ENCODE measurements around the gene OPHN1. TPM values are rescaled to one million over a fixed set of nuclear protein-coding genes. Genes with fewer than 3 reads are reported as not detected.

OPHN1 gene
- total RNA-seq, 1 experiment from 2014 or later: 4.6 TPM

DNA sequence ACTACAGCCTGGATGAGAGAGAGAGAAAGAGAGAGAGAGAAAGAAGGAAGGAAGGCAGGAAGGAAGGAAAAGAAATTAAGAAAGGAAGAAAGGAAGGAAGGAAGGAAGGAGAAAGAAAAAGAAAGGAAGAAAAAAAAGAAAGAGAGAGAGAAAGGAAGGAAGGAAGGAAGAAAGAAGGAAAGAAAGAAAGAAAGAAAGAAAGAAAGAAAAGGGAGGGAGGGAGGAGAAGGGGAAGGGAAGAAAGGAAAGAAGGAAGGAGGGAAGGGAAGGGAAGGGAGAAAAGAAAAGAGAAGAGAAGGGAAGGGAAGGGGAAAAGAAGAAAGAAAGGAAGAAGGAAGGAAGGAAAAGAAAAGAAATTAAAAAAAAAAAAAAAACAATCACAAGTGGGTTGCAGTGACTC, 146.3 kb downstream of the OPHN1 start:
- H3K27ac Mint-ChIP-seq (ENCODE audit: unreplicated experiment): no peak overlapping the region
- Histone ChIP-seq H3K9me3 (no peaks in the 10 kb centered on the region), H3K36me3 (ENCODE audit: control insufficient read depth, insufficient read depth, low read length) (no peaks in the 10 kb centered on the region), H3K27me3 (replicated peaks; ENCODE audit: control insufficient read depth, insufficient read depth, low read length) (no peaks in the 10 kb centered on the region), H3K4me3 (ENCODE audit: low read depth, low read length) (no peak overlapping the region), H3K4me1 (no peaks in the 10 kb centered on the region)
- TF ChIP-seq, protein P1, sequence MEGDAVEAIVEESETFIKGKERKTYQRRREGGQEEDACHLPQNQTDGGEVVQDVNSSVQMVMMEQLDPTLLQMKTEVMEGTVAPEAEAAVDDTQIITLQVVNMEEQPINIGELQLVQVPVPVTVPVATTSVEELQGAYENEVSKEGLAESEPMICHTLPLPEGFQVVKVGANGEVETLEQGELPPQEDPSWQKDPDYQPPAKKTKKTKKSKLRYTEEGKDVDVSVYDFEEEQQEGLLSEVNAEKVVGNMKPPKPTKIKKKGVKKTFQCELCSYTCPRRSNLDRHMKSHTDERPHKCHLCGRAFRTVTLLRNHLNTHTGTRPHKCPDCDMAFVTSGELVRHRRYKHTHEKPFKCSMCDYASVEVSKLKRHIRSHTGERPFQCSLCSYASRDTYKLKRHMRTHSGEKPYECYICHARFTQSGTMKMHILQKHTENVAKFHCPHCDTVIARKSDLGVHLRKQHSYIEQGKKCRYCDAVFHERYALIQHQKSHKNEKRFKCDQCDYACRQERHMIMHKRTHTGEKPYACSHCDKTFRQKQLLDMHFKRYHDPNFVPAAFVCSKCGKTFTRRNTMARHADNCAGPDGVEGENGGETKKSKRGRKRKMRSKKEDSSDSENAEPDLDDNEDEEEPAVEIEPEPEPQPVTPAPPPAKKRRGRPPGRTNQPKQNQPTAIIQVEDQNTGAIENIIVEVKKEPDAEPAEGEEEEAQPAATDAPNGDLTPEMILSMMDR (IDR thresholded peaks at IDR 0.05; ENCODE audit: insufficient read depth in 1 of 2, low read depth in 1 of 2, low read length in 1 of 2, severe bottlenecking in 1 of 2, unreplicated experiment in 1 of 2): no peak
- no peak overlapping the region for H3K4me3 Mint-ChIP-seq (ENCODE audit: unreplicated experiment)
- BruUV-seq (replicated peaks): no TSS peak
- intact Hi-C loops (cut with micrococcal nuclease; ENCODE audit: unreplicated experiment): no loop called here
- H3K27me3 Mint-ChIP-seq (ENCODE audit: insufficient read depth, unreplicated experiment): no peaks in the 10 kb centered on the region
- no peaks in the 10 kb centered on the region for H3K36me3 Mint-ChIP-seq (ENCODE audit: insufficient read depth, unreplicated experiment)
- DNase-seq: no peak
- ChIA-PET POLR2A (no interaction called here), CTCF (no interaction called here)
- H3K9me3 Mint-ChIP-seq (ENCODE audit: unreplicated experiment): no peaks in the 10 kb centered on the region
- no peaks in the 10 kb centered on the region for H3K4me1 Mint-ChIP-seq (ENCODE audit: low read depth, unreplicated experiment)

DNA sequence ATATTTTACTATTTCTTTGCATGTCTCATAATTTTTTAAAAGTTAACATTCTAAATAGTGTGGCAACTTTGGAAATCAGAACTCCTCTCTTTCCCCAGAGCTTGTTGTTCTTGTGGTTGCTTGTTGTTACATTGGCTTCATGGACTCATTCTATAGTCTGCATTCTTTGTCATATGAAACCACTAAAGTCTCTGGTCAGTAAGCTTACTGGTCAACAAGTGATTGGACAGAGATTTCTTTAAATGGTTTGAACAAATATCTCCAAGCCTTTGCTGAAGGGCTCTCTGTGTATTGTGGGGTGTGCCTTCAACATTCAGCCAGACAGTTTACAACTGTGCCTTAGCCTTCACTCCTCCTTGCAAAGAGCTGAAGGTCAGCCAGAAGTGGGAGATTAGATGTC, 147.2 kb downstream of the OPHN1 start:
- H3K27me3 ChIP-seq (replicated peaks; ENCODE audit: control insufficient read depth, insufficient read depth, low read length): no peaks in the 10 kb centered on the region
- intact Hi-C loops (cut with micrococcal nuclease; ENCODE audit: unreplicated experiment): no loop called here
- TF ChIP-seq, protein P1 (IDR thresholded peaks at IDR 0.05; ENCODE audit: insufficient read depth in 1 of 2, low read depth in 1 of 2, low read length in 1 of 2, severe bottlenecking in 1 of 2, unreplicated experiment in 1 of 2): no peak
- ChIA-PET POLR2A (no interaction called here), CTCF (no interaction called here)
- Mint-ChIP-seq H3K4me1 (ENCODE audit: low read depth, unreplicated experiment) (no peaks in the 10 kb centered on the region), H3K27ac (ENCODE audit: unreplicated experiment) (no peak overlapping the region), H3K27me3 (ENCODE audit: insufficient read depth, unreplicated experiment) (no peaks in the 10 kb centered on the region), H3K9me3 (ENCODE audit: unreplicated experiment) (no peaks in the 10 kb centered on the region), H3K4me3 (ENCODE audit: unreplicated experiment) (no peak overlapping the region), H3K36me3 (ENCODE audit: insufficient read depth, unreplicated experiment) (no peaks in the 10 kb centered on the region)
- BruUV-seq (replicated peaks): no TSS peak
- no peak overlapping the region for H3K4me3 ChIP-seq (ENCODE audit: low read depth, low read length)
- no peak for DNase-seq
- H3K4me1 ChIP-seq: no peaks in the 10 kb centered on the region
- H3K9me3 ChIP-seq: no peaks in the 10 kb centered on the region
- H3K36me3 ChIP-seq (ENCODE audit: control insufficient read depth, insufficient read depth, low read length): no peaks in the 10 kb centered on the region

GRCh38 chrX:68284281-68284904, 148.9 kb downstream of the OPHN1 start:
- TF ChIP-seq, protein P1 (IDR thresholded peaks at IDR 0.05; ENCODE audit: insufficient read depth in 1 of 2, low read depth in 1 of 2, low read length in 1 of 2, severe bottlenecking in 1 of 2, unreplicated experiment in 1 of 2): no peak
- no peak for DNase-seq
- Mint-ChIP-seq H3K4me3 (ENCODE audit: unreplicated experiment) (no peak overlapping the region), H3K4me1 (ENCODE audit: low read depth, unreplicated experiment) (no peaks in the 10 kb centered on the region), H3K36me3 (ENCODE audit: insufficient read depth, unreplicated experiment) (no peaks in the 10 kb centered on the region), H3K9me3 (ENCODE audit: unreplicated experiment) (no peaks in the 10 kb centered on the region), H3K27ac (ENCODE audit: unreplicated experiment) (no peak overlapping the region), H3K27me3 (ENCODE audit: insufficient read depth, unreplicated experiment) (no peaks in the 10 kb centered on the region)
- Histone ChIP-seq H3K9me3 (no peaks in the 10 kb centered on the region), H3K4me1 (no peaks in the 10 kb centered on the region), H3K36me3 (ENCODE audit: control insufficient read depth, insufficient read depth, low read length) (no peaks in the 10 kb centered on the region), H3K27me3 (replicated peaks; ENCODE audit: control insufficient read depth, insufficient read depth, low read length) (no peaks in the 10 kb centered on the region), H3K4me3 (ENCODE audit: low read depth, low read length) (no peak overlapping the region)
- intact Hi-C loops (cut with micrococcal nuclease; ENCODE audit: unreplicated experiment): no loop called here
- ChIA-PET CTCF (no interaction called here), POLR2A (no interaction called here)
- BruUV-seq (replicated peaks): no TSS peak
